ENCODE measurements around the gene IGFBP5. TPM values are rescaled to one million over a fixed set of nuclear protein-coding genes. Genes with fewer than 3 reads are reported as not detected.

Gene IGFBP5
- polyA plus RNA-seq, 1 donor from 2014 or later, result 1.6 TPM

- H3F3A ChIP-seq (ENCODE audit: insufficient read depth, low read length, poor library complexity, severe bottlenecking), result no peaks in the 10 kb centered on the region
- H3K9ac ChIP-seq (ENCODE audit: low read length), result no peak overlapping the region
- no peak overlapping the region for H2AFZ ChIP-seq (ENCODE audit: low read depth, low read length)
- H4K20me1 ChIP-seq (ENCODE audit: insufficient read depth), result no peaks in the 10 kb centered on the region
- H3K4me3 ChIP-seq (ENCODE audit: low read length), result no peak overlapping the region
- no peaks in the 10 kb centered on the region for H3K27me3 ChIP-seq (ENCODE audit: insufficient read depth, low read depth, low read length)
- no peaks in the 10 kb centered on the region for H3K9me3 ChIP-seq (ENCODE audit: low read length)
- no peaks in the 10 kb centered on the region for H3K9me2 ChIP-seq (ENCODE audit: insufficient read depth, low read length)
- no peak overlapping the region for H3K27ac ChIP-seq (ENCODE audit: low read length)
- H3K36me3 ChIP-seq (ENCODE audit: insufficient read depth, low read length), result no peaks in the 10 kb centered on the region
- no peak for TF ChIP-seq RAD21 (conservative IDR thresholded peaks at IDR 0.05)
- TF ChIP-seq POLR2AphosphoS5 (IDR thresholded peaks at IDR 0.05), result no peak
- TF ChIP-seq REST (IDR thresholded peaks at IDR 0.05; ENCODE audit: borderline replicate concordance), result no peak
- no peak for TF ChIP-seq CTCF (IDR thresholded peaks at IDR 0.05; ENCODE audit: poor library complexity, severe bottlenecking)
- H3K4me2 ChIP-seq (ENCODE audit: low read length), result no peak overlapping the region
- H3K79me2 ChIP-seq (replicated peaks; ENCODE audit: insufficient read depth, low read length), result peaks cover 14% of the 10 kb centered on the region
Observed at GRCh38 chr2:216661051-216661450, 34.3 kb downstream of the IGFBP5 start.

DNA sequence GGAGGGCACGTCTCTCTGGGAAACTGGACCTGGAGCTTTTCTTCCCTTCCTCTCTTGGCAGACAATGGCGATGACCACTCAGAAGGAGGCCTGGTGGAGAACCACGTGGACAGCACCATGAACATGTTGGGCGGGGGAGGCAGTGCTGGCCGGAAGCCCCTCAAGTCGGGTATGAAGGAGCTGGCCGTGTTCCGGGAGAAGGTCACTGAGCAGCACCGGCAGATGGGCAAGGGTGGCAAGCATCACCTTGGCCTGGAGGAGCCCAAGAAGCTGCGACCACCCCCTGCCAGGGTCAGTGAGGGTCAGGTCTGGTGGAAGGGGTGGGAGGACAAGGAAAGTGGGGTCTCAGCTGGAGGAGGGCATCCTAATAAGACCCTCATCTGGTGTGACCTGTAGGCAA, 34.9 kb downstream of the IGFBP5 start:
- Histone ChIP-seq H3F3A (ENCODE audit: insufficient read depth, low read length, poor library complexity, severe bottlenecking) (no peaks in the 10 kb centered on the region), H4K20me1 (ENCODE audit: insufficient read depth) (no peaks in the 10 kb centered on the region), H3K79me2 (replicated peaks; ENCODE audit: insufficient read depth, low read length) (peaks cover 16% of the 10 kb centered on the region), H3K9me2 (ENCODE audit: insufficient read depth, low read length) (no peaks in the 10 kb centered on the region), H3K27ac (ENCODE audit: low read length) (no peak overlapping the region), H3K4me2 (ENCODE audit: low read length) (no peak overlapping the region), H3K4me3 (ENCODE audit: low read length) (no peak overlapping the region), H3K36me3 (ENCODE audit: insufficient read depth, low read length) (no peaks in the 10 kb centered on the region), H2AFZ (ENCODE audit: low read depth, low read length) (no peak overlapping the region), H3K9ac (ENCODE audit: low read length) (no peak overlapping the region), H3K9me3 (ENCODE audit: low read length) (no peaks in the 10 kb centered on the region), H3K27me3 (ENCODE audit: insufficient read depth, low read depth, low read length) (no peaks in the 10 kb centered on the region)
- TF ChIP-seq EZH2 (IDR thresholded peaks at IDR 0.05; ENCODE audit: borderline replicate concordance, insufficient read depth, low read length, poor library complexity, severe bottlenecking) (no peak), POLR2AphosphoS5 (IDR thresholded peaks at IDR 0.05) (no peak), RAD21 (conservative IDR thresholded peaks at IDR 0.05) (no peak), TAF1 (IDR thresholded peaks at IDR 0.05; ENCODE audit: low read depth) (no peak), MXI1 (conservative IDR thresholded peaks at IDR 0.05; ENCODE audit: poor library complexity, severe bottlenecking) (no peak), SMC3 (conservative IDR thresholded peaks at IDR 0.05; ENCODE audit: poor library complexity) (no peak), EP300 (conservative IDR thresholded peaks at IDR 0.05; ENCODE audit: poor library complexity, severe bottlenecking) (no peak), CTCF (IDR thresholded peaks at IDR 0.05; ENCODE audit: poor library complexity, severe bottlenecking) (no peak)
